HepG2 (cell line): ENCODE data around the gene MORC4. TPM values are rescaled to one million over a fixed set of nuclear protein-coding genes. Genes with fewer than 3 reads are reported as not detected.
A peak's percentile ranks its signal among the peaks of the same experiment; 100 is the strongest.

ENCODE experiments used
- BCL6 ChIP-seq: IDR thresholded peaks from 2 replicates; pipeline ENCODE4 v1.6.1; 2016; ENCODE audit warnings: missing genetic modification reagents, missing compliant biosample characterization
- ELF1 ChIP-seq: sonication (generic); formaldehyde crosslinking; IDR thresholded peaks from 2 replicates; pipeline ENCODE4 v1.4.0; 2020; ENCODE audit warnings: missing genetic modification reagents
- IRF2 ChIP-seq: IDR thresholded peaks from 2 replicates; pipeline ENCODE4 v1.6.1; 2018; ENCODE audit warnings: missing genetic modification reagents, missing compliant biosample characterization
- MAFK ChIP-seq, 2 experiments: IDR thresholded peaks in 1 of 2; conservative IDR thresholded peaks in 1 of 2; 2 replicates each; pipeline ENCODE4 v1.6.1; 2011; ENCODE audit warnings: improper control_type of control experiment in 2 of 2, low read length in 2 of 2
- MLXIP ChIP-seq: sonication (generic); formaldehyde crosslinking; IDR thresholded peaks from 2 replicates; pipeline ENCODE4 v1.9.0; 2021; ENCODE audit warnings: missing genetic modification reagents, borderline replicate concordance
- NFIC ChIP-seq: IDR thresholded peaks from 2 replicates; pipeline ENCODE4 v1.6.1; 2012; ENCODE audit warnings: mild to moderate bottlenecking, low read length, inconsistent platforms
- PHF21A ChIP-seq: sonication (generic); formaldehyde crosslinking; IDR thresholded peaks from 2 replicates; pipeline ENCODE4 v1.5.0; 2020; ENCODE audit warnings: mild to moderate bottlenecking, missing genetic modification reagents
- SMC3 ChIP-seq: IDR thresholded peaks from 2 replicates; pipeline ENCODE4 v1.6.1; 2011; ENCODE audit warnings: low read length, improper control_type of control experiment
- SNAPC2 ChIP-seq: sonication (generic); formaldehyde crosslinking; IDR thresholded peaks from 2 replicates; pipeline ENCODE4 v1.8.1; 2022; ENCODE audit warnings: mild to moderate bottlenecking, missing genetic modification reagents
- TBX3 ChIP-seq: fragments of 450-650 bp; IDR thresholded peaks from 2 replicates; pipeline ENCODE4 v1.6.1; 2017; ENCODE audit warnings: antibody characterized with exemption, mild to moderate bottlenecking, inconsistent platforms, borderline replicate concordance
- TCF7L2 ChIP-seq: IDR thresholded peaks from 2 replicates; pipeline ENCODE4 v1.6.1; 2011; ENCODE audit warnings: mild to moderate bottlenecking, low read depth, low read length, moderate library complexity
- ZBTB21 ChIP-seq: sonication (generic); formaldehyde crosslinking; IDR thresholded peaks from 2 replicates; pipeline ENCODE4 v1.4.0; 2020; ENCODE audit warnings: missing genetic modification reagents
- ZIK1 ChIP-seq: sonication (generic); formaldehyde crosslinking; IDR thresholded peaks from 2 replicates; pipeline ENCODE4 v1.5.0; 2020; ENCODE audit warnings: mild to moderate bottlenecking, low read depth, missing genetic modification reagents, borderline replicate concordance
- ZKSCAN1 ChIP-seq: fragments of 150-350 bp; IDR thresholded peaks from 2 replicates; pipeline ENCODE4 v1.6.1; 2014; ENCODE audit warnings: low read length
- ZNF17 ChIP-seq: sonication (generic); formaldehyde crosslinking; IDR thresholded peaks from 2 replicates; pipeline ENCODE4 v1.5.0; 2020; ENCODE audit warnings: mild to moderate bottlenecking, missing genetic modification reagents
- ZNF282 ChIP-seq: fragments of 450-650 bp; IDR thresholded peaks from 2 replicates; pipeline ENCODE4 v1.6.1; 2018; ENCODE audit not compliant: partially characterized antibody
- ZNF3 ChIP-seq: IDR thresholded peaks from 2 replicates; pipeline ENCODE4 v1.7.0; 2017; ENCODE audit warnings: inconsistent platforms
- ZNF724P ChIP-seq: sonication (generic); formaldehyde crosslinking; IDR thresholded peaks from 2 replicates; pipeline ENCODE4 v1.8.0; 2022; ENCODE audit warnings: missing genetic modification reagents, borderline replicate concordance
- ZNF777 ChIP-seq: sonication (generic); formaldehyde crosslinking; IDR thresholded peaks from 2 replicates; pipeline ENCODE4 v1.4.0; 2020; ENCODE audit warnings: missing genetic modification reagents
- ZNF790 ChIP-seq: sonication (generic); formaldehyde crosslinking; IDR thresholded peaks from 2 replicates; pipeline ENCODE4 v1.8.0; 2022; ENCODE audit warnings: missing genetic modification reagents, mild to moderate bottlenecking, borderline replicate concordance
- polyA plus RNA-seq, 8 experiments: library from polyadenylated mRNA; depleted of rRNA in 3 of 8; stranded (reverse) in 7 of 8; unstranded in 1 of 8; fragments of >200 nt; fragmentation: Illumina TruSeq in 4 of 8; extraction: Trizol in 4 of 8; gene quantifications; 2 replicates each; pipeline versions ENCODE4 v1.2.1 to v1.2.3, GENCODE V29; 2011 to 2016; ENCODE audit warnings: low read depth in 4 of 8, missing spikeins in 1 of 8, mixed read lengths in 1 of 8; ENCODE audit not compliant: insufficient read depth in 1 of 8
- total RNA-seq, 5 experiments: library from RNA; depleted of rRNA; stranded (reverse); fragments of >200 nt; fragmentation: Illumina TruSeq; extraction: Trizol; gene quantifications; 2 replicates each; pipeline ENCODE4 v1.2.3, GENCODE V29; 2016; ENCODE audit warnings: low read depth in 1 of 5
- TF ChIP-seq, protein P1 (sequence below): sonication (generic); formaldehyde crosslinking; IDR thresholded peaks from 2 replicates; pipeline ENCODE4 v1.4.0; 2020; ENCODE audit warnings: missing genetic modification reagents, mild to moderate bottlenecking, borderline replicate concordance
- TF ChIP-seq, protein P2 (sequence below): sonication (generic); formaldehyde crosslinking; IDR thresholded peaks from 2 replicates; pipeline ENCODE4 v1.8.0; 2022; ENCODE audit warnings: mild to moderate bottlenecking, missing genetic modification reagents; ENCODE audit not compliant: insufficient replicate concordance

MORC4 gene
- total and polyA plus RNA-seq, 2 of the 13 experiments (the other 11 are each of a cell fraction or from before 2014, with no cell fraction given): 7.3 to 17.6 TPM

- TF ChIP-seq SMC3: no peak
- no peak for TF ChIP-seq ZNF790 (CRISPR knock-in tag)
- no peak for TF ChIP-seq ZNF724P (CRISPR knock-in tag)
- no peak for TF ChIP-seq ZNF17
- TF ChIP-seq ZIK1 (CRISPR knock-in tag): no peak
- no peak for TF ChIP-seq MAFK (conservative IDR thresholded peaks at IDR 0.05 in 1 of 2, IDR thresholded peaks at IDR 0.05 in 1 of 2; ENCODE audit: low read length in 2 of 2)
- TF ChIP-seq BCL6 (CRISPR knock-in tag): peak; percentile 63
- TF ChIP-seq MLXIP (CRISPR knock-in tag): no peak
- no peak for TF ChIP-seq ZNF282
- peak; percentile 43; the same call in 1 of the 2 replicates for TF ChIP-seq ELF1 (CRISPR knock-in tag)
- TF ChIP-seq ZBTB21: no peak
- no peak for TF ChIP-seq ZKSCAN1
- no peak for TF ChIP-seq IRF2 (CRISPR knock-in tag)
- no peak for TF ChIP-seq ZNF777 (CRISPR knock-in tag)
- no peak for TF ChIP-seq SNAPC2 (CRISPR knock-in tag)
- TF ChIP-seq, protein P1, sequence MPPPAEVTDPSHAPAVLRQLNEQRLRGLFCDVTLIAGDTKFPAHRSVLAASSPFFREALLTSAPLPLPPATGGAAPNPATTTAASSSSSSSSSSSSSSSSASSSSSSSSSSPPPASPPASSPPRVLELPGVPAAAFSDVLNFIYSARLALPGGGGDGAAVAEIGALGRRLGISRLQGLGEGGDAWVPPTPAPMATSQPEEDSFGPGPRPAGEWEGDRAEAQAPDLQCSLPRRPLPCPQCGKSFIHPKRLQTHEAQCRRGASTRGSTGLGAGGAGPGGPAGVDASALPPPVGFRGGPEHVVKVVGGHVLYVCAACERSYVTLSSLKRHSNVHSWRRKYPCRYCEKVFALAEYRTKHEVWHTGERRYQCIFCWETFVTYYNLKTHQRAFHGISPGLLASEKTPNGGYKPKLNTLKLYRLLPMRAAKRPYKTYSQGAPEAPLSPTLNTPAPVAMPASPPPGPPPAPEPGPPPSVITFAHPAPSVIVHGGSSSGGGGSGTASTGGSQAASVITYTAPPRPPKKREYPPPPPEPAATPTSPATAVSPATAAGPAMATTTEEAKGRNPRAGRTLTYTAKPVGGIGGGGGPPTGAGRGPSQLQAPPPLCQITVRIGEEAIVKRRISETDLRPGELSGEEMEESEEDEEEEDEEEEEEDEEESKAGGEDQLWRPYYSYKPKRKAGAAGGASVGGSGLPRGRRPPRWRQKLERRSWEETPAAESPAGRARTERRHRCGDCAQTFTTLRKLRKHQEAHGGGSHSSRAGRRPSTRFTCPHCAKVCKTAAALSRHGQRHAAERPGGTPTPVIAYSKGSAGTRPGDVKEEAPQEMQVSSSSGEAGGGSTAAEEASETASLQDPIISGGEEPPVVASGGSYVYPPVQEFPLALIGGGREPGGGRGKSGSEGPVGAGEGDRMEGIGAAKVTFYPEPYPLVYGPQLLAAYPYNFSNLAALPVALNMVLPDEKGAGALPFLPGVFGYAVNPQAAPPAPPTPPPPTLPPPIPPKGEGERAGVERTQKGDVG (CRISPR knock-in tag): no peak
- peak; percentile 52; the same call in 1 of the 2 replicates for TF ChIP-seq TCF7L2
- 0 out of 2 replicates have a peak, but pooled peaks have one; percentile 38 for TF ChIP-seq PHF21A (CRISPR knock-in tag)
- TF ChIP-seq NFIC: 0 out of 2 replicates have a peak, but pooled peaks have one; percentile 29
- TF ChIP-seq TBX3: no peak
- no peak for TF ChIP-seq ZNF3 (CRISPR knock-in tag)
- TF ChIP-seq, protein P2, sequence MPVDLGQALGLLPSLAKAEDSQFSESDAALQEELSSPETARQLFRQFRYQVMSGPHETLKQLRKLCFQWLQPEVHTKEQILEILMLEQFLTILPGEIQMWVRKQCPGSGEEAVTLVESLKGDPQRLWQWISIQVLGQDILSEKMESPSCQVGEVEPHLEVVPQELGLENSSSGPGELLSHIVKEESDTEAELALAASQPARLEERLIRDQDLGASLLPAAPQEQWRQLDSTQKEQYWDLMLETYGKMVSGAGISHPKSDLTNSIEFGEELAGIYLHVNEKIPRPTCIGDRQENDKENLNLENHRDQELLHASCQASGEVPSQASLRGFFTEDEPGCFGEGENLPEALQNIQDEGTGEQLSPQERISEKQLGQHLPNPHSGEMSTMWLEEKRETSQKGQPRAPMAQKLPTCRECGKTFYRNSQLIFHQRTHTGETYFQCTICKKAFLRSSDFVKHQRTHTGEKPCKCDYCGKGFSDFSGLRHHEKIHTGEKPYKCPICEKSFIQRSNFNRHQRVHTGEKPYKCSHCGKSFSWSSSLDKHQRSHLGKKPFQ (CRISPR knock-in tag): no peak
Observed at GRCh38 chrX:106933538-106933961, 66.5 kb downstream of the MORC4 start (continued).
